Upper lobe of left lung (tissue), 4 donors: Measurements from ENCODE around the gene CEP170B.

Experiments
- EP300 ChIP-seq, 4 donors: sonication (generic); formaldehyde crosslinking; IDR thresholded peaks; one replicate each; pipeline ENCODE4 v1.5.1; 2017; ENCODE audit warnings: antibody characterized with exemption in 4 of 4, control low read depth in 2 of 4
- POLR2AphosphoS5 ChIP-seq, 2 donors: sonication (generic); formaldehyde crosslinking; IDR thresholded peaks; one replicate each; pipeline ENCODE4 v1.5.1; 2017; ENCODE audit warnings: antibody characterized with exemption in 2 of 2
- TF ChIP-seq, protein P1 (sequence below), 6 experiments: fragments of 450-650 bp in 4 of 6; fragments of 200-600 bp in 2 of 6; sonication (generic) in 2 of 6; IDR thresholded peaks; one replicate each; pipeline ENCODE4 v1.5.1; 2016 to 2019; ENCODE audit warnings: antibody characterized with exemption in 6 of 6

DNA sequence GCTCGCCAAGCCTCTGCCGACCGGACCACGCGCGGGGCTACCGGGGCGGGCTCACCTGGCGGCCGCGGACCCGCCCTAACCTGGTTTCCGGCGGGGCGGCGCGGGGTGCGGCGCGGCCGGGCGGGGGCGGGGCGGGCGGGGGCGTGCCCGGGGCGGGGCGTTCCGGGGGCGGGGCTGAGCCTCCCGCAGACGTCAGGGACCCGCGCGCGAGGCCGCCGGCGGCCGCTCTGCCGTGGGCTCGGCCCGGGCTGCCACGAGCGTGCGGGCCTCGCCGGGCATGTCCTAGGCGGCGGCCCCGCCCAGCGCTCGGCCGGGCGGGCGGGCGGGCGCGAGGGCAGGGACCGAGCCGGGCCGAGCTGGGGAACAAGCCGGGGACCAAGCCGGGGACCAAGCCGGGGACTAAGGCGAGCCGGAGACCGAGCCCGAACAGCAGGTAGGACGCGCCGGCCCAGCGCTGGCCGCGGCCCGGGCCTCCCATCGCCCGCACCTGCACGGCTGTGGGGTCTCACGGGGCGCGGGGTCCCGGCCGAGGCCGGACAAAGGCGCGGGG, at the start of gene CEP170B:
- TF ChIP-seq POLR2AphosphoS5 (IDR thresholded peaks at IDR 0.05) (no peak), EP300 (IDR thresholded peaks at IDR 0.05) (no peak)
- TF ChIP-seq, protein P1, sequence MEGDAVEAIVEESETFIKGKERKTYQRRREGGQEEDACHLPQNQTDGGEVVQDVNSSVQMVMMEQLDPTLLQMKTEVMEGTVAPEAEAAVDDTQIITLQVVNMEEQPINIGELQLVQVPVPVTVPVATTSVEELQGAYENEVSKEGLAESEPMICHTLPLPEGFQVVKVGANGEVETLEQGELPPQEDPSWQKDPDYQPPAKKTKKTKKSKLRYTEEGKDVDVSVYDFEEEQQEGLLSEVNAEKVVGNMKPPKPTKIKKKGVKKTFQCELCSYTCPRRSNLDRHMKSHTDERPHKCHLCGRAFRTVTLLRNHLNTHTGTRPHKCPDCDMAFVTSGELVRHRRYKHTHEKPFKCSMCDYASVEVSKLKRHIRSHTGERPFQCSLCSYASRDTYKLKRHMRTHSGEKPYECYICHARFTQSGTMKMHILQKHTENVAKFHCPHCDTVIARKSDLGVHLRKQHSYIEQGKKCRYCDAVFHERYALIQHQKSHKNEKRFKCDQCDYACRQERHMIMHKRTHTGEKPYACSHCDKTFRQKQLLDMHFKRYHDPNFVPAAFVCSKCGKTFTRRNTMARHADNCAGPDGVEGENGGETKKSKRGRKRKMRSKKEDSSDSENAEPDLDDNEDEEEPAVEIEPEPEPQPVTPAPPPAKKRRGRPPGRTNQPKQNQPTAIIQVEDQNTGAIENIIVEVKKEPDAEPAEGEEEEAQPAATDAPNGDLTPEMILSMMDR (IDR thresholded peaks at IDR 0.05): no peak
